Mesothelial cell of epicardium (in vitro differentiated cells): Measurements from ENCODE around the gene STAT5A. TPM values are rescaled to one million over a fixed set of nuclear protein-coding genes. Genes with fewer than 3 reads are reported as not detected.
"Not testable (repeated sequence)": the region's sequence is repeated elsewhere in the genome, so short reads cannot be mapped to it uniquely, and the experiment has no call there.

Experiments used
- DNase-seq, 2 experiments: peaks; one replicate each; pipeline ENCODE4 v3.0.0; 2021; ENCODE audit warnings: low spot score in 2 of 2; ENCODE audit not compliant: unreplicated experiment in 2 of 2
- H3K27ac Mint-ChIP-seq: 2 replicates; pipeline ENCODE4 v1.8.0; 2021; ENCODE audit warnings: mixed read lengths
- H3K27me3 Mint-ChIP-seq: 2 replicates; pipeline ENCODE4 v1.8.0; 2021; ENCODE audit warnings: low read depth, mixed read lengths
- H3K36me3 Mint-ChIP-seq: 2 replicates; pipeline ENCODE4 v1.8.0; 2021; ENCODE audit warnings: mixed read lengths
- H3K4me1 Mint-ChIP-seq: 2 replicates; pipeline ENCODE4 v1.8.0; 2021; ENCODE audit warnings: mixed read lengths
- H3K4me3 Mint-ChIP-seq: 2 replicates; pipeline ENCODE4 v1.8.0; 2021; ENCODE audit warnings: mild to moderate bottlenecking, moderate library complexity, mixed read lengths
- H3K9me3 Mint-ChIP-seq: 2 replicates; pipeline ENCODE4 v1.8.0; 2021; ENCODE audit warnings: mixed read lengths
- CTCF ChIP-seq: fragments of 200-600 bp; sonication (generic); IDR thresholded peaks from one replicate; pipeline ENCODE4 v1.5.0; 2021; ENCODE audit warnings: antibody characterized with exemption; ENCODE audit not compliant: unreplicated experiment
- total RNA-seq: library from RNA; stranded (reverse); gene quantifications from 3 replicates; pipeline ENCODE4 v1.2.1, GENCODE V29; 2021

STAT5A gene
- total RNA-seq, 1 donor from 2014 or later = 11.7 TPM

DNA sequence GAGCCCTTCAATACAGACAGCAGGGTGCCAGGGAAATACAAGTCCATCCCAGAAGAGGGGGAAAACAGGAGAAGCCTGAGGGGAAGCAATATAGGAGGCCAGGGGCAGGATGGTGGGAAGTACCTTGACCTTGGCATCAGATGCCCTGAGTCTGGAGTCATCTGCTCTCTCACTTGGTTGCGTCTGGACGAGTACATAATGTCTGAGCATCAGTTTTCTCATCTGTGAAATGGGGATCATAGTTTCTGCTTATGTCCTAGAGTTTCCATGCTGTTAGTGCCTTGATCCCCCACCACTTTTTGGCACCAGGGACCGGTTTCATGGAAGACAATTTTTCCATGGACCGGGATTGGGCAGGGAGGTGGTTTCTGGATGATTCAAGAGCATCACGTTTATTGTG, 2.3 kb downstream of the STAT5A start:
- H3K9me3 Mint-ChIP-seq = no peaks in the 10 kb centered on the region
- peaks cover 12% of the 10 kb centered on the region for H3K4me1 Mint-ChIP-seq
- no peak for DNase-seq
- H3K27ac Mint-ChIP-seq = no peak overlapping the region
- TF ChIP-seq CTCF = no peak
- peaks cover 14% of the 10 kb centered on the region for H3K27me3 Mint-ChIP-seq
- no peaks in the 10 kb centered on the region for H3K36me3 Mint-ChIP-seq
- H3K4me3 Mint-ChIP-seq = no peak overlapping the region

DNA sequence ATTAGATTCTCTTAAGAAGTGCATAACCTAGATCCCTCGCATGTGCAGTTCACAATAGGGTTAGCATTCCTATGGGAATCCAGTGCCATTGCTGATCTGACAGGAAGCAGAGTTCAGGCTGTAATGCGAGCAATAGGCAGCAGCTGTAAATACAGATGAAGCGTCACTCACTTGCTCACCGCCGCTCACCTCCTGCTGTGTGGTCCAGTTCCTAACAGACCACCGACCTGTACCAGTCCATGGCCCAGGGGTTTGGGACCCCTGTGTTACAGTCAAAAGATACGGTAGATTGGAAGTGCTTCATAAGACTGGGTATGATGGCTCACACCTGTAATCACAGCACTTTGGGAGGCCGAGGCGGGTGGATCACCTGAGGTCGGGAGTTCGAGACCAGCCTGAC, 2.8 kb downstream of the STAT5A start:
- no peak overlapping the region for H3K4me3 Mint-ChIP-seq
- no peak for DNase-seq
- H3K9me3 Mint-ChIP-seq = no peaks in the 10 kb centered on the region
- TF ChIP-seq CTCF = no peak
- no peaks in the 10 kb centered on the region for H3K36me3 Mint-ChIP-seq
- no peak overlapping the region for H3K27ac Mint-ChIP-seq
- H3K27me3 Mint-ChIP-seq = peaks cover 14% of the 10 kb centered on the region
- peaks cover 12% of the 10 kb centered on the region for H3K4me1 Mint-ChIP-seq

DNA sequence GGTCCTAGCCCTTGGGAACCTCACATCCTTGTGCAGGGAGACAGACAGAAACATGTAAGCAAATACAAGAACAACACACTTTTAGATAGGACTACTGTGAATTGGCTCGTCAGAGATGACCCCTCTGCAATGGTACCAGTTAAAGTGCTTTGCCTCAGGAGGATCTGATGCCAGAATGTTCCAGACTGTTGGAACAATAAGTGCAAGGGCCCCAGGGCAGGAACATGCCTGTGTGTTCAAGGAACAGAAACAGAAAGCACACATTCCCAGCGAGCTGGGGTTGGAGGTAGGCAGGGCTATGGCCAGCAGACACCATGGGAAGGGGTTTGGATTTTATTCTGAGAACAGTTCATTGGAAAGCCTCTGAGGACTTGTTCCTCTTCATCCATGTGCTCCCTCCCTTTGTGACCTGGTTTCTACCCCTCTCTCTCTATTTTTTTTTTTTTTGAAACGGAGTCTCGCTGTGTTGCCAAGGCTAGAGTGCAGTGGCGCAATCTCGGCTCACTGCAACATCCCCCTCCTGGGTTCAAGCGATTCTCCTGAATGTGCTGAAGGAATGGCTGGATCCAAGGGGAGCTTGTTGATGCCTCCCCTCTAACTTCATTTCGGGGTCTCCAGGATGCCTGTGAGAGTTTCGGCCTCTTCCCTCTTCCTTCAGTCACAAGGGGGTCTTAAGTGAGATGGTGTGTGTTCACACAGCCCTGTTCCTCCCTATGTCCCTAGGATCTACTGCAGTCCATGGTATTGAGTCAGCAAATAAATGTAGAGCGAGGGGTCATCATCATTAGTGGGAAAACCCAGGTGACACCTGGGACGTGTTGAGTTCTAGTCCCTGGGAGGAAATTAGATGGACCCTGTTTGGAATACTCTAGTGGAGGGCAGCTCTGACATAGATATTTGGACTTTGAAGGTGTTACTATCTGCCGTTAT, 6.4 kb downstream of the STAT5A start:
- Mint-ChIP-seq H3K27ac (no peak overlapping the region), H3K36me3 (no peaks in the 10 kb centered on the region), H3K9me3 (no peaks in the 10 kb centered on the region), H3K4me3 (no peak overlapping the region), H3K27me3 (no peaks in the 10 kb centered on the region), H3K4me1 (no peaks in the 10 kb centered on the region)
- no peak for DNase-seq
- TF ChIP-seq CTCF = no peak

DNA sequence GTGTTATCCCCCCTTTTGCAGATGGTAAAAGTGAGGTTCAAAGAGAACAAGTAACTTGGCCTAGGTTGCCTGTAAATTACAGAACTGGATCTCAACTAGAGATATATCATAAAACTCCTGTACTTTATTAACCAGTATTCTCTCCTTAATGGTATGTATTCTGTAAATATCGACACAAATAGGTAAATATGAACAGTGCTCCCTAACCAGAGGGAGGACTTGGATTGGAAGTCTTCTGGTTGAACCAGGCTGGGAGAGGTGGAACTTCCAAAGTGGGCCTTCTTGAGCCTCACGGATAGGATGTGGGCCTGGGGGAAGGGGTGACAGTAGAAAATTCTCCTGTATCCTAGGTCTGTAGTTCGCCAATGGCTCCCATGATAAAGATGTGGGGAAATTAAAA, 7.7 kb downstream of the STAT5A start:
- no peak for TF ChIP-seq CTCF
- Mint-ChIP-seq H3K27me3 (no peaks in the 10 kb centered on the region), H3K9me3 (no peaks in the 10 kb centered on the region), H3K4me1 (no peaks in the 10 kb centered on the region), H3K36me3 (no peaks in the 10 kb centered on the region), H3K4me3 (no peak overlapping the region), H3K27ac (no peak overlapping the region)
- DNase-seq = no peak

DNA sequence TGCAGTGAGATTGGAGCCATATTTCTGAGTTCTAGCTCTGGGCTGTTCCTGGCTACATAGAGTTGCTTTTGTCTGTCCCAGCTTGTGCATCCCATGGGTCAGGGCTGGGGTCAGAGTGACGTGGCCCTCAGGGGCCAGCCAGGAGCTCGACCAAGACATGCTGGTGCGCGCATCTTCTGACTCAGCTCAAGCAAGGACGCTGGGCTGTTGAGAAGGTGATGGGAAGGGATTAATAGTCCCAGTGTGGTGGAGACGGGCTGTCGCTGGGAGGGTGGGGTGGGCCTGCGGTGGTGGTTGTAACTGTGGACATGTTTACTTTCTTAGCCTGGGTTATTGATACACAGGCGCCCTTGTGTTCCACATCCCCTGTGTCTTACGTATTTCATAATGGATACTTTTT, 9.5 kb downstream of the STAT5A start:
- H3K4me1 Mint-ChIP-seq, H3K27ac Mint-ChIP-seq, H3K27me3 Mint-ChIP-seq, H3K9me3 Mint-ChIP-seq, H3K4me3 Mint-ChIP-seq, H3K36me3 Mint-ChIP-seq, DNase-seq: not testable (repeated sequence)

GRCh38 chr17:42299361-42299760, 11.1 kb downstream of the STAT5A start:
- not testable (repeated sequence) for H3K27me3 Mint-ChIP-seq, H3K4me3 Mint-ChIP-seq, H3K27ac Mint-ChIP-seq, H3K9me3 Mint-ChIP-seq, DNase-seq, H3K4me1 Mint-ChIP-seq, H3K36me3 Mint-ChIP-seq

- not testable (repeated sequence) for H3K27me3 Mint-ChIP-seq, H3K4me1 Mint-ChIP-seq, H3K36me3 Mint-ChIP-seq, H3K4me3 Mint-ChIP-seq, DNase-seq, H3K9me3 Mint-ChIP-seq, H3K27ac Mint-ChIP-seq
Observed at GRCh38 chr17:42299913-42300312, 11.6 kb downstream of the STAT5A start.
